Loucy (cell line): ENCODE measurements around the gene FOXC1.

Source experiments
- EZH2phosphoT487 ChIP-seq: fragments of 200-600 bp; IDR thresholded peaks from 2 replicates; pipeline ENCODE4 v1.6.1; 2018; ENCODE audit warnings: antibody characterized with exemption, mild to moderate bottlenecking, moderate library complexity, borderline replicate concordance
- TF ChIP-seq, protein P1 (sequence below): fragments of 200-600 bp; sonication (generic); conservative IDR thresholded peaks from 2 replicates; pipeline ENCODE4 v1.5.1; 2014; ENCODE audit warnings: mild to moderate bottlenecking, antibody characterized with exemption, low read length

DNA sequence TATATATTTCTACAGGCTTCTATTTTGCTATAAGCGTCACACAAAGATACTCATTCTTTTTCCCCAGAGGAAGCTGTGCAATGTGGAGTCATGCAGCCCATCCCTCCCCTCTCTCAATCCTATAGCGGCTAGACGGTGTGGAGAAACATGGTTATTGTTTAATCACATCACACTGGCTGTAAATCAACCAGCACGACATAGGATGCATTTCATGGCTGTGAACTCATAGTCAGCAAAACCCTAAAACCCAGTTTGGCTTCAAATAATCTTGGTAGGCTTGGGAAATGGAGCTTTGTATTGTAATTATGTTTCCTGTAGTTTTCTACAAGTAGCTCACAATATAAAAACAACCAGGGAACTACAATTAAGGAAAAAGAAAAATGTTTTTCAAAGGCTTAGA is 16.8 kb downstream of the FOXC1 start:
- TF ChIP-seq, protein P1, sequence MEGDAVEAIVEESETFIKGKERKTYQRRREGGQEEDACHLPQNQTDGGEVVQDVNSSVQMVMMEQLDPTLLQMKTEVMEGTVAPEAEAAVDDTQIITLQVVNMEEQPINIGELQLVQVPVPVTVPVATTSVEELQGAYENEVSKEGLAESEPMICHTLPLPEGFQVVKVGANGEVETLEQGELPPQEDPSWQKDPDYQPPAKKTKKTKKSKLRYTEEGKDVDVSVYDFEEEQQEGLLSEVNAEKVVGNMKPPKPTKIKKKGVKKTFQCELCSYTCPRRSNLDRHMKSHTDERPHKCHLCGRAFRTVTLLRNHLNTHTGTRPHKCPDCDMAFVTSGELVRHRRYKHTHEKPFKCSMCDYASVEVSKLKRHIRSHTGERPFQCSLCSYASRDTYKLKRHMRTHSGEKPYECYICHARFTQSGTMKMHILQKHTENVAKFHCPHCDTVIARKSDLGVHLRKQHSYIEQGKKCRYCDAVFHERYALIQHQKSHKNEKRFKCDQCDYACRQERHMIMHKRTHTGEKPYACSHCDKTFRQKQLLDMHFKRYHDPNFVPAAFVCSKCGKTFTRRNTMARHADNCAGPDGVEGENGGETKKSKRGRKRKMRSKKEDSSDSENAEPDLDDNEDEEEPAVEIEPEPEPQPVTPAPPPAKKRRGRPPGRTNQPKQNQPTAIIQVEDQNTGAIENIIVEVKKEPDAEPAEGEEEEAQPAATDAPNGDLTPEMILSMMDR, result no peak
- TF ChIP-seq EZH2phosphoT487, result no peak
